Loucy (cell line): Measurements from ENCODE around the gene UBE4B.

Experiments
- H2AFZ ChIP-seq: fragments of 200-600 bp; sonication (generic); 2 replicates; pipeline ENCODE4 v1.6.0; 2016; ENCODE audit warnings: antibody characterized with exemption, mild to moderate bottlenecking, low read length, moderate library complexity
- H3F3A ChIP-seq: fragments of 200-600 bp; 2 replicates; pipeline ENCODE4 v1.6.0; 2016; ENCODE audit warnings: antibody characterized with exemption, low read depth, mild to moderate bottlenecking
- H3K27me3 ChIP-seq: fragments of 200-600 bp; sonication (generic); 2 replicates; pipeline ENCODE4 v1.6.1; 2014; ENCODE audit warnings: low read length, mild to moderate bottlenecking; ENCODE audit not compliant: insufficient read depth, poor library complexity, severe bottlenecking
- H3K36me3 ChIP-seq: fragments of 200-600 bp; sonication (generic); 2 replicates; pipeline ENCODE4 v1.6.1; 2016; ENCODE audit warnings: low read length; ENCODE audit not compliant: insufficient read depth
- H3K4me1 ChIP-seq: fragments of 200-600 bp; sonication (generic); 2 replicates; pipeline ENCODE4 v1.5.1; 2014; ENCODE audit warnings: low read length, mild to moderate bottlenecking; ENCODE audit not compliant: insufficient read depth, poor library complexity, severe bottlenecking
- H3K4me2 ChIP-seq: fragments of 200-600 bp; sonication (generic); 2 replicates; pipeline ENCODE4 v1.6.0; 2014; ENCODE audit warnings: antibody characterized with exemption, low read length, low read depth, mild to moderate bottlenecking; ENCODE audit not compliant: poor library complexity, severe bottlenecking
- H3K4me3 ChIP-seq: fragments of 200-600 bp; sonication (generic); 2 replicates; pipeline ENCODE4 v1.5.1; 2014; ENCODE audit warnings: low read length, mild to moderate bottlenecking, mixed read lengths; ENCODE audit not compliant: poor library complexity, severe bottlenecking
- H3K79me2 ChIP-seq: fragments of 200-600 bp; sonication (generic); 2 replicates; pipeline ENCODE4 v1.6.1; 2014; ENCODE audit warnings: low read length; ENCODE audit not compliant: insufficient read depth
- H3K9ac ChIP-seq: fragments of 200-600 bp; sonication (generic); 2 replicates; pipeline ENCODE4 v1.6.0; 2014; ENCODE audit warnings: mild to moderate bottlenecking, low read depth, low read length, moderate library complexity; ENCODE audit not compliant: poor library complexity, severe bottlenecking
- H3K9me2 ChIP-seq: fragments of 200-600 bp; sonication (generic); replicated peaks from 2 replicates; pipeline ENCODE4 v1.6.1; 2016; ENCODE audit warnings: low read depth, low read length, mixed read lengths
- H3K9me3 ChIP-seq: fragments of 200-600 bp; sonication (generic); 2 replicates; pipeline ENCODE4 v1.6.1; 2014; ENCODE audit warnings: mild to moderate bottlenecking, antibody characterized with exemption, low read length, low read depth; ENCODE audit not compliant: insufficient read depth
- H4K20me1 ChIP-seq: fragments of 200-600 bp; sonication (generic); 2 replicates; pipeline ENCODE4 v1.6.0; 2014; ENCODE audit warnings: antibody characterized with exemption, low read length, mild to moderate bottlenecking; ENCODE audit not compliant: insufficient read depth, poor library complexity, severe bottlenecking
- CTCF ChIP-seq: fragments of 200-600 bp; sonication (generic); conservative IDR thresholded peaks from 2 replicates; pipeline ENCODE4 v1.5.1; 2014; ENCODE audit warnings: mild to moderate bottlenecking, antibody characterized with exemption, low read length
- EZH2phosphoT487 ChIP-seq: fragments of 200-600 bp; IDR thresholded peaks from 2 replicates; pipeline ENCODE4 v1.6.1; 2018; ENCODE audit warnings: antibody characterized with exemption, mild to moderate bottlenecking, moderate library complexity, borderline replicate concordance

The UBE4B gene

DNA sequence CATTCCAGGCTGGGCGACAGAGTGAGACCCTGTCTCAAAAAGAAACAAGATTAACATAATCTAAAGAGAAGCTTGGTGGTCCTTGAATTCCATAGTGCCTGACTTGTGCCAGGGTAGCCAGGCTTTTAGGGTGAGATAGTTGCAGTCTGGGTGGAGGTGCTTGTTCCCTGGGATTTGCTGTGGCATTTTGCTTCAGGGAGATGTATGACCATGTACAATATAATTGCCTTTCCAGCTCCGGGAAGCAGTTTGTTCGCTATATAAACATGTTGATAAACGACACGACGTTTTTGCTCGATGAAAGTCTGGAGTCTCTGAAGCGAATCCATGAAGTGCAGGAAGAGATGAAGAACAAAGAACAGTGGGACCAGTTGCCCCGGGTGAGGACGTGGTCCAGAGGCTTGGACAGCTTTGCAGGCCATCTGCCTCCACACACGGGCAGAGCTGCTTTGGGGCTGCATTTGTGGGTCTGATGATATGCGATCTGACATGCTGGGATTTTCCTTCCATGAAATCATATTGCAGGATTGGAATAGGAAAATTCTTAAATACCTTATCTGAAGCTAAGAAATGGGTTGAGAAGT lies 128.2 kb downstream of the UBE4B start:
- Histone ChIP-seq H3K9ac (no peak overlapping the region), H3F3A (no peaks in the 10 kb centered on the region), H3K79me2 (no peaks in the 10 kb centered on the region), H3K27me3 (no peaks in the 10 kb centered on the region), H3K9me2 (no peaks in the 10 kb centered on the region), H3K9me3 (no peaks in the 10 kb centered on the region), H3K4me3 (no peak overlapping the region), H3K36me3 (peaks cover 23% of the 10 kb centered on the region; the same call in 1 of the 2 replicates), H3K4me1 (no peaks in the 10 kb centered on the region), H2AFZ (no peak overlapping the region), H4K20me1 (no peaks in the 10 kb centered on the region), H3K4me2 (no peak overlapping the region)
- TF ChIP-seq CTCF (no peak), EZH2phosphoT487 (no peak)

DNA sequence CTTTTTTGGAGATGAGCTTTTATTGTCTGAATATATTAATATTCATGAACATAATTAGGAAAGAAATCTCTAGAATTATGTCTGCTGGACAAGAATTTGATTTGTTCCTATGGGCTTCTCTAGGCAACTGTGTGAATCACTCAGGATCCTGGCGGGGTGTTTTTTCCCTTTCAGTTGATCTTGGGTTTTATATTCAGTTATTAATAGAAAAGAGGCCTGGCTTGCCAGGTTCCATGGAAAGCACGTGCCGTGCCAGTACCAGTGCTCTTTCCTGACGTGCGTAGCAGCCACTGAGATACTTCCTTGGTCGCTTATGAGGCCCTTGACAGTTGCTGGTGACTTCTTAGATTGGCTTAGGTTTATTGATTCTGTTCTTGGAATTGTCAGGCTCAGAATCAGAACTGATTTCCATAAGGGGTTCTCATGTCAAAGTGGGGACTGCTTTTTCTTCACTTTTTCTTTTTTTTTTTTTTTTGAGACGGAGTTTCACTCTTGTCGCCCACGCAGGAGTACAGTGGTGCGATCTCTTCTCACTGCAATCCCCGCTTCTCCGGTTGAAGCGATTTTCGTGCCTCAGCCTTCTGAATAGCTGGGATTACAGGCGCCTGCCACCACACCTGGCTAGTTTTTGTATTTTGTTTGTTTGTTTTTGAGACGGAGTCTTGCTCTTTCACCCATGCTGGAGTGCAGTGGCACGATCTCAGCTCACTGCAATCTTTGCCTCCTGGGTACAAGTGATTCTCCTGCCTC lies 129.0 kb downstream of the UBE4B start:
- H3K9me2 ChIP-seq: no peaks in the 10 kb centered on the region
- no peaks in the 10 kb centered on the region for H3K27me3 ChIP-seq
- H3K9ac ChIP-seq: no peak overlapping the region
- no peaks in the 10 kb centered on the region for H3K79me2 ChIP-seq
- no peaks in the 10 kb centered on the region for H3K4me1 ChIP-seq
- H3F3A ChIP-seq: no peaks in the 10 kb centered on the region
- H3K36me3 ChIP-seq: peaks cover 23% of the 10 kb centered on the region; the same call in 1 of the 2 replicates
- TF ChIP-seq CTCF (no peak), EZH2phosphoT487 (no peak)
- no peak overlapping the region for H3K4me3 ChIP-seq
- H4K20me1 ChIP-seq: no peaks in the 10 kb centered on the region
- no peaks in the 10 kb centered on the region for H3K9me3 ChIP-seq
- no peak overlapping the region for H2AFZ ChIP-seq
- H3K4me2 ChIP-seq: no peak overlapping the region

- H3K79me2 ChIP-seq: no peaks in the 10 kb centered on the region
- H3K9ac ChIP-seq: peak overlapping the region; percentile 39
- peaks cover 20% of the 10 kb centered on the region; the same call in 1 of the 2 replicates for H3K36me3 ChIP-seq
- H3K4me1 ChIP-seq: peaks cover 39% of the 10 kb centered on the region
- H3K4me3 ChIP-seq: peak overlapping the region; percentile 57
- no peak for TF ChIP-seq CTCF
- TF ChIP-seq EZH2phosphoT487: no peak
- no peaks in the 10 kb centered on the region for H3K9me2 ChIP-seq
- peak overlapping the region; percentile 72 for H3K4me2 ChIP-seq
- no peaks in the 10 kb centered on the region for H4K20me1 ChIP-seq
- H3K27me3 ChIP-seq: no peaks in the 10 kb centered on the region
- H3F3A ChIP-seq: peaks cover 10% of the 10 kb centered on the region
- H3K9me3 ChIP-seq: no peaks in the 10 kb centered on the region
- H2AFZ ChIP-seq: no peak overlapping the region
These were observed 136.3 kb downstream of the UBE4B start for GRCh38 chr1:10168912-10169514.
